Measurements from ENCODE around the gene ACACB.
A peak's percentile ranks its signal among the peaks of the same experiment; 100 is the strongest.

Gene ACACB

DNA sequence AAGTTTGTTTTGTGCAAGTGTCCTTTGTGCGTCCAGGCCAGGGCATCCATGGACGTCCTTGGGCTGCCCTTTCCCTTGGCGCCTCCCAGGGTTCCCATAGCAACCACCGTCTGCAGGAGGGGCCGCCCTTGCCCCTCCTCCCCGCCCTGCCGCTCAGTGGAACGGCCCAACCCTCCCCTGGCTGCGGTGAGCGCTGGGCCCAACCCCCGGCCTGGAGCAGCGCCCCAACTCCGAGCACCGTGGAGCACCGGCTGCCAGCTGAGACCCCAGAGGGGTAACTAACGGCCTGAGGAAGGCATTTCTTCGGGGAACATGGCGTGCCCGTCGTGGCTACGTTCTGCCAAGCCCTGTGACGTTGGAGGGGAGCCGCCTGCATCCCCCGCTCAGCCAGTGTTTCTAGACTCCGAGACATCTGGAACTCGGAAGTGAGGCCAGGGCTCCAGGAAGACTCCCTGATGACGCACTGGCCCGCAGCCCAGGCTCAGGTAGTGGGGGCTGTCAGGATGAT lies 5.3 kb upstream of the ACACB start:
- DNase-seq (ENCODE audit: low spot score), result peak; percentile 90

DNA sequence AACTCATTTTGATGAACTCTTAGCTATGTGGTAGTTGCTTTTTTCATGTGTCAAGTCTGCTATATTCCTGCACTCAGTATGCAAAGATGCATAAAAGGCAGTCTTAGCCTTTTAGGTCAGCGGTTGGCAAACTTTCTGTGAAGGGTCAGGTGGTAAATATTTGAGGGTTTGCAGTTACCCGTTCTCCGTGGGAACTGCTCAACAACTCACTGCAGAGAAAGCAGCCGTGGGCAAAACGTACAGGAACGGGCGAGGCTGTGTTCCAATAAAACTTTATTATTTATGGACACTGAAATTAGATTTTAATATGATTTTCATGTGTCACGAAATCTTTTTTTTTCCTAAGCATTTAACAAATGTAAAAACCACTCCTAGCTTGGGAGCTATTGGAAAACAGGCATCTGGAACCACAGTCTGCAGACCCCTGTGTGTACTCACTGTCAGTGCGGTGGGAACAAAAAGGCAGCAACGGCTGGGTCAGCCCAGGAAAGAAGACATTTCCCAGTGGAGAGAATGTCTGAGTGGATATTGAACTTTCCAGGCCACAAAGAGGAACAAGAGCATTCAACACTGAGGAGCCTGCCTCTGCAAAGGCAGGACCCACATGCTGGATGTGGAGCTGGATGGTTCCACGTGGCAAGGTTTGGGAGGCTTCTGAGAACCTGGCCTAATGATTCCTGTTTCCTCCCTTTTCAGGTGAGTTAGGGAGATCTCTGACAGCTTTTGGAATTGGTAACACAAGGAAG lies 3.5 kb upstream of the ACACB start:
- no peak for DNase-seq (ENCODE audit: low spot score)

DNA sequence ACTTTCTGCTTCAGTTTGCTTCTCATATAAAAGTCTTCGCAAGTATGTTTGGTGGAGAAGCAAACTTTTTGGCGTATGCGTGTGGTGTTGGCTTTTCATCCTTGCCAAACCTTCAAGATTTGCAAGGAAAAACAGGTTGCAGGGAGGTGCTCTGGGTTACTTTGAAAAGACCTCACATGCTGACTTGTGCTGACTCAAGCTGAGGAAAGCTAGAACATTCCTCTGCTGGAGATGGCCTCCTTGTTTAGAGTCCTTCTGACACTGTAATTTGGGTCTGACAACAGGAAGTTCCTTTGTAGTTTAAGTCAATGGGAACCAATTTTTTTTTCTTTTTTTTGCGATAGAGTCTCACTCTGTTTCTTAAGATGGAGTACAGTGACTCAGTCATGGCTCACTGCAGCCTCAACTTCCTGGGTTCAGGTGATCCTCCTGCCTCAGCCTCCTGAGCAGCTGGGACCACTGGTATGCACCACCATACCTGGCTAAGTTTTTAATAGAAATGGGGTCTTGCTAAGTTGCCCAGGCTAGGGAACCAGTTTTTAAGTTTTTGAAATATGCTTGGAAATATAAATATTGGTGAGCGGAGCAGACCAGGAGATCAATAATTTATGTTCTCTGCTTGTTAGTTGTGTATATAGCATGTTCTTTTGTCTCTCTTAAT lies 2.6 kb upstream of the ACACB start:
- no peak for DNase-seq (ENCODE audit: low spot score)

DNA sequence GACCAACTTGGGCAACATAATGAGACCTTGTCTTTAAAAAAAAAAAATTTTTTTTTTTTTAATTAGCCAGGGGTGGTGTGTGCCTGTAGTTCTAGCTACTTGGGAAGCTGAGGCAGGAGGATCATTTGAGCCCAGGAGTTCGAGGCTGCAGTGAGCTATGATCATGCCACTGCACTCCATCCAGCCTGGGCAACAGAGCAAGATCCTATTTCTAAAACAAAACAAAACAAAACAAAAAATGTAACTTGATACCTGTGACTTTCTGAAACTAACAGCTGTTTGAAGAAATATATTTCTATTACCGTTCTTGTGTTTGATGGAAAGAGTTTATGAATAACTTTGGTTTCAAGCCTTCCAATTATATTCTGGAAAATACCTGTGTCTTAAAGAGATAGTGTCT lies 1.7 kb upstream of the ACACB start:
- DNase-seq (ENCODE audit: low spot score), result no peak

DNA sequence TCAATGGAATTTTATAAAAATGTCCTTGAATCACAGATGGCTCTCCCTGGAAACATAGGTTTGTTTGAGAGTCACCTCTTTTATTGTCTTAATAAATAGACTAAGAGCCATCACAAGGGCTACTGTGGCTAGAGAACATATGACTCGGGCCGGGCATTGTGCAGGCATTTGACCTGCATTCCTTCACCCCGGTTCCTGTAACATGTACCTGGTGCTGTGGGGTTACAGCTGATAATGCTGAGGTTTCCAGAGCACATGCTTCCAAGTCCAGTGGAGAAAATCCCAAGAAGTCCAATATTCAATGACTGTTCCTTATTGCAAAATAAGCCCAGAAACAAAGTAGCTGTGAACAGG lies 1.0 kb upstream of the ACACB start:
- DNase-seq (ENCODE audit: low spot score), result no peak

DNA sequence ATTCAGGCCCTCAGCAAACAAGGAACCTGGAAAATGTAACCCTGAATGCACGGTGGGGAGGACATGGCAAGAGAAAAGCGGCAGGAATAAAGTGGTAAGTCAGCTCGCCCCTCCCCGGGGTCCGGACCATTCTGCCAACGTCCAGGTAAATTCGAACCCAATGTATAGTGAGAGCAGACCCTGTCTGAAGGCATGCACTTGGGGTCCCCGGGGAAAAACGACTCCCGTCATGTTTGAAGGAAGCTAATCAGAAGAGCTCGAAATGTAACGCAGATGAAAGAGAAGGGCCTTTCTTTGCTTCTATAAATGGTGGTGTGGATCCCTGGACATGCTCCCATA lies 193 bp downstream of the ACACB start:
- DNase-seq (ENCODE audit: low spot score), result no peak

DNA sequence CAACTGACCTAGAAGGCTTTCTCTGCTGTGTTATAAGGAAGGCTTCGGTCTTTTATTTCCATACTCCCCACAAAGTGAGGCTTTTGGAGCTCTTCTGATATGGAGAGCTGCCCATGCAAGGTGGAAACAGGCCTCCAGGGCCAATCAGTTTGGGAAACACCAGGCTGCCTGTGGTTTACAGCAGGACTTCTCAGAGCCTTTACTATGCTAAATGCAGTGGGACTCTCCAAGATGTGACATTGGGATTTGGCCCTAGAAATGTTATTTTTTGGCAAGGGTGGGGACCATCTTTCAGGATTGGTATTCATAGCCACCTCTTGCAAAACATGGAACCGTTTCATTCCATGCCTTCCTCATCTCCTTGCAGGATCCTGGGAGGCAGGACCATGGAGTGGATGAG lies 3.7 kb downstream of the ACACB start:
- DNase-seq (ENCODE audit: low spot score), result no peak

DNA sequence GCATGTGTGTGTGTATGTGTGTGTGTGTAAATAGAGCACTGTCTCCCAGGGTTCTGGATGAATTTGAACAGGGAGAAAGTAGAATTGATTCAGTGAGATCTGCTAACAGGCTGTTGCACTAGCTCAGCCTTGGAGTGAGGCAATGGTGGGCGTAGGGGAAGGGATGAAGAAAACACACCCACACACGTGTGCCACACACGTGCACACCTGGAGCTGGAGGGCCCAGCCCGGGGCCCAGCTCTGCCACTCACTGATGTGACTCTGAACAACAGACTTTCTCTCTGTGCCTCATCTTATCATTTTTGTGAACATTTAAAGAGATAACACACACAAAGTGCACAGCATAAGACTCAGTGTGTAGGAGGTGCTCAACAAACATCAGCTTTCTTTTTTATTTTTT lies 4.2 kb downstream of the ACACB start:
- no peak for DNase-seq (ENCODE audit: low spot score)

DNA sequence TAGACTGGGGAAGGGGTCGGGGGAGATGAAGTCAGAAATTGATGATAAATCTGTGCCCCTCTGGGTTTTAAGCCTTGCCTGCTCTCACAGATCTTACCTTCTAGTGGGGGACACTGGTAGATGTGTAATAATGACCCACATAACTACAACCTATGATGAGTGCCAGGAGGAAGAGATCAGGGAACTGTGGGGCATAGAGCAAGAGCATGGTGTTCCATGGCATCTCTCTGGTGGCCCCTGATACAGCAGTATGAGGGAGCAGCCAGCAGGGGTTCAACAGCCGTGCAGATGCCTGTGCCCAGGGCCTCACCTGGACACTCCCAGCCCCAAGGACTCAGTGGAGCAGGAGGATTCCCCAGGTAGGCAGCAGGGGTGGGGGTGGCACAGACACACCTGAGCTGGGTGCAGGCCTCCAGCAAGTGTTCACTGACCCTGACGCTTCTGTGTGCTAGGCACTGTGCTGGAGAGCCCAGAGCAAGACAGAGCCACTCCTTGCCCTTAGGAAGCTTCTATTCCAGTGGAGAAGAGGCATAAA lies 5.0 kb downstream of the ACACB start:
- DNase-seq (ENCODE audit: low spot score), result no peak

DNA sequence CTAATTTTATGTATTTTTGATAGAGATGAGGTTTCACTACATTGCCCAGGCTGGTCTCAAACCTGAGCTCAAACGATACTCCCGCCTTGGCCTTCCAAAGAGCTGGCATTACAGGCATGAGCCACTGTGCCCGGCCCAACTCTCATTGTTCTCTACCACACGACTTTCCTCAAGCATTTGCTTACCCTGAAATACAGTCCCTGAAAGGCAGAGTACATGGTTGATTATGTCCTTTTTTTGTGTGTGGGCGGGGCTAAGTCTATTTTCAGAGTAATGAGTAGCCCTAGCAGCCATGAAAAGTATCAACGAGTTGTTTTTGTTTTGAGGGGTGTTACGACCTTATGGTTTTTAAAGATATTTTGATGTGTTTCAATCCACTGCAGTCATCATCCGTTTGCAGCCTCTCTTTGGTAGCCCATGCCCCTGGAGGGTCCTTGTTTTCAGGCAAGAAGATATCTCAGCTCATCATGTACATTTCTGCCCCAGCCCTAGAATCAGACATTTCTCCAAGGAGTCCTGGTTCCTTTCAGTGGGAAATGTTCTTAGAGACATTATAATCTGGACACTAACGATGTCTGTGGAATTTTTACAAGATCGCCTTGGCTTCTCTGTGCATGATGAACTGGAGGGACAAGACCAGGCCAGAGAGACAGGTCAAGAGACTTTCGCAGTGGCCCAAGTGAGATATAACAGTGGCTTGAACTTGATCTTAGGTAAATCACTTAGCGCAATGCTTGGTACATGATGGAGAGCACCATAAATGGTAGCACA lies 8.7 kb downstream of the ACACB start:
- DNase-seq (ENCODE audit: low spot score), result no peak

DNA sequence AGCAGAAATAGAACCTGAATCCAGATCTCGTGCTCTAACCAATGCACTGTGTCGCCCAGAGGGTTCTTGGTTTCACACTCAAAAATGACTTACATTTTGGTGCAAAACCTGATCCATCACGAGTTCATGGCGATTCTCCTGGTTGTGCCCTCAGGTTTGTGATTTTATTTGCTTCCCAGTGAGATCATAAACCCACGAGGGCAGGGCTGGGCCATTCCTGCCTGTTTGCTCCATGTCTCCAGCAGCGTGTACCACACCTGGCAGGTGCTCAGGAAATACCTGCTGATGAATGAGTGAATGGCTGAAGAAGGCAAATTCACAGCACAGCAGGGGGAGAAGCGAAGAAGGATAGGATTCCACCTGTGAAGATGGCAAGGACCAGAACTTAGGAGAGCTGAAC lies 9.4 kb downstream of the ACACB start:
- no peak for DNase-seq (ENCODE audit: low spot score)

DNA sequence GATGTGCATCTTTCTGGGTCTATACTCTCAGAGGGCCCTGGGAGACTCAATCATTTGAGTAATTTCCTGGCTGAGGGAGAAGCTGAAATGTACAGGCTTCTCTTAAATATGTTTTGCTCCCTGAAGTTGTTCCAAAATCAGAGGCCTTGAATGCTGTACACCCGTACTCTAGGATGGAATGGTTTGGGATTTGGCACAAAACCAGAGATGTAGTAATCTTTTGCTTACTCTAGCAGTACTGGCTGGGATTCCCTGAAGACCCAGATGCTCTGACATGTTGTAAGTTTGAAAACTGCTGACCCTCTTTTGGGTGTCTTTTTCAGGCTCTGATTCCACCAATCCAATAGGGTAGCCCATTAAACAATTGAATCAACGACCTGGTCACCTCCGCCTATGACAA lies 10.4 kb downstream of the ACACB start:
- no peak for DNase-seq (ENCODE audit: low spot score)

DNA sequence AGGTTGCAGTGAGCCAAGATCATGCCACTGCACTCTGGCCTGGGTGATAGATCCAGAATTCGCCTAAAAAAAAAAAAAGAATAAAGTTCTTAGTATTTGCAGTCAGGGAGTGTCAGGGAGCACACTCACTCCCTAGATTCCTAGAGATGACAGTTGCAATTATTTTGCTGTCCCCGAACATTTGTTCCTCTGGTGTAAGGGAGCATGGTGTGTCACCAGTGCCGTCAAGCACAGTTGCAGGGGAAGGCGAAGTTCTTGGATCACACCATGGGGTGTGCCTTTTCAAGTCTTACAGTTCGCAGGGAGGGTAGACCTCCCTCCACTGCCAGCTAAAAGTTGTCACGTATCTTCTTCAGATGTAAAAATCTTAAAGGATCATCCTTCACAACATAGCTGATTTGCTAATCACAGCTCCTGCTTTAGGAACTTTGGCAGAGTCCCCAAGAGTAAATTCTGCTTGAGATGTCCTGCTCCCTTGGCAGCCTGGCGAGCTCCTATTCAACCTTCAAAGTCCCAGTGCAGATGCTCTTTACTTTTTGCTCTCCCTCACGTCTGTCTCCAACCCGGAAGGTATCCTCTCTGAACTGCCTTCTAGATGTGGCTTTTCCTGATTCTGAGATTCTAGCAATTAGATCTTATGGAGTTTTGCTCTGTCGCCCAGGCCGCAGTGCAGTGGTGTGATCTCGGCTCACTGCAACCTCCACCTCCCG lies 11.3 kb downstream of the ACACB start:
- DNase-seq (ENCODE audit: low spot score), result no peak

DNA sequence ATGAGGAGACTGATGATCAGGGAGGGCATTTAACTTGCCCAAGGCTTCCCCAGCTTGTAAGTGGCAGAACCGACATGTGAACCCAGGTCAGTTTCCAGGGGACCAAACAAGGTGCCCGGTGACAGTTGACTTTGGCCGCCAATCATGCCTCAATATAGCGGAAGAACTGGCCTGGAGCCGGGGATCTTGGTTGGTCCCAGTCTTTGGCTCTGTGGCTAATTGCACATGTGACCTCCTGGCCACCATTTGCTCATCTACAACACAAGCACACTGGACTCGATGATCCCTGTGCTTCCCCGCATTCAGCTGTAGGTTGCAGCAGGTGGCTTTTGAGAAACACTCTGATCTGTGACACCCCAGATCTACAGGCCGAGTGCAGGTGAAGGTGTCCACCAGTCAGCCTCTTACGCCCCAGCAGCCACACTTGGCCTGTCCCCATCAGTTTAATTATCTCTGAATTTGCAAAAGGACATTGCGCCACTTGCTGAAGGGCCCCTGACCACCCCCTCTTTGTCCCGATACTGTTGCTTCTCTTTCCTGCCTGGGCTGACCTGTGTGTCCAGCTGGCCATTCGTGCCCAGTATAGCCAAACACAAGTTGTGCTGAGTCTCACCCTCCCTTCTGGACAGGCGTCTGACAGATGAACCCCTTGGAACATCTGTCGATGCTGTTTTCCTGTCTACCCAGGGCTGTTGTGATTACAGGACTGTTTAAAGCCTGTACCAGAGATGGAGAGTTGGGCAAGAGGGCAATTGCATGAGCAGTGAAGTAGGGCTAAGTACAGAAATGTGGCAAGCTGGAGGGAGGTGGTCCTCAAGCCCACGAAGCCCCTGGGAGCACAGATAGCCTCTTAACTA lies 14.1 kb downstream of the ACACB start:
- DNase-seq (ENCODE audit: low spot score), result no peak

DNA sequence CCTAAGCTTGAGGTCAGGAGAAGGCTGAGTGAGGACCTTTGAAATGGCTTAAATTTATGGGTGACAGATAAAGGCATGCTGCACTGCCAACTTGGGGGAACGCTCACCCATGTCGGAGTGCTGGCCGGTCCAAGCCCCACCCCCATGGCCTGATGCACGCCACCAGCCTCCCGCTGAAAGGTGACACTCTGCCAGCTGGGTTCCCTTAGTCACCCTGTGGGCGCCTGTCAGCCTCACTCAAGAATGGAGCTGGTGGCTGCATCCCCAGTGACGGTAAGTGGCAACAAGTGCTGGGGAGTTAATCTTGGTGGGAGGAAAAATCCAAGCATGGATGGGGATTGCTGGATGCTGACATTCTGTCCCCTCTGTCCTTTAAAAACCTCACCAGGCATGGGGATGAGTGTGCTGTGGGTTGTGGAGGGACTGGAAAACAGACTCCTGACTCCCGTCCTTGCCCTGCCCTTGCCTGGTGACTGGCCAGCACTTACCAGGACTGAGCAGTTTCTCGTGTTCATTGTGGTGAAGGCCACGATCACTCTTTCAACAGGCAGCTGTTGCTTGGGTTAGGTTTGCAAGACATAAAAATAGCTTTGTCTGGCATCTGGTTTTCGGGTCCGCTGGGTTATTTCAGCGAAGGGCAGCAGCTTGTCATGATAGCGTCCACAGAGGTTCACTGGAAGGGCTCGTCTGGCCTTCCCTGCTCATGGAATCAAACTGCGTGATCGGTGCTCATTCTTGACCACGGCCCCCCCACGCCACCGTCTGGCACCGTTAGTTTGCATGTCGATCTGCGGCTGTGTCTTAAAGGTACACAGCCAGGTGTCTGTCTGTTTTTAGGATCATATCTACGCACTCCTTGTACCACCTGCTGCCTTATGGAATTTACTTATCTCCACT lies 15.0 kb downstream of the ACACB start:
- DNase-seq (ENCODE audit: low spot score), result no peak

DNA sequence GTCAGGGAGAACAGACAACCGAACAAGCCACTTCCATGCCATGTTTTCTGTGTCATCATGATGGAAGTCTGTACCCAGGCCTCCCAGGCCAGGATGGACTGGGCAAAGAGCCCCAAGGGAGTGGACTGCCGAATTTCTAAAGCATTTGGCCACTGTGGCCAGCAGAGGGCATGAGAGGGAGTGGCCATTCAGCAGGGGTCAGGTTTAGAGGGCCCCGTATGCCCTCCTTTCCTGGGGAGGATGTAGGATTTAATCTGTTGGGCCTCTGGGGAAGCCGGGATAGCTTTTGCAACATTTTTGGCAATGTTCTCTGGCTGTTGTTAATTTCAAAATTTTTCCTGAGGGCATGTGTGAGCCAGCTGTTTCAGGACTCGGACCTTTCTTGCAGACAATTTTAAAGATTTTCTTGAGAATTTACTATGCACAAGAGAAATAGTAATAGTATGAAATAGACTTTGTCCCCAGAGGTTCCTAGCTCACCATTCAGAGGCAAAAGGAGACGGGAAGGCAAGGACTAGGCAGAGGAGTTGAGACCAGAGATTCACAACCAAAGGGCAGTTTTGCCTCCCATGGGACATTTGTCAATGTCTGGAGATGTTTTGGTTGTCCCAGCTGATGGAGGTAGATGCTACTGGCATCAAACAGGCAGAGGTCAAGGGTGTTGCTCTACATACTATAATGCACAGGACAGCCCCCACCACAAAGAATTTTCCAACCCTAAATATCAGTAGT lies 18.0 kb downstream of the ACACB start:
- DNase-seq (ENCODE audit: low spot score), result no peak

DNA sequence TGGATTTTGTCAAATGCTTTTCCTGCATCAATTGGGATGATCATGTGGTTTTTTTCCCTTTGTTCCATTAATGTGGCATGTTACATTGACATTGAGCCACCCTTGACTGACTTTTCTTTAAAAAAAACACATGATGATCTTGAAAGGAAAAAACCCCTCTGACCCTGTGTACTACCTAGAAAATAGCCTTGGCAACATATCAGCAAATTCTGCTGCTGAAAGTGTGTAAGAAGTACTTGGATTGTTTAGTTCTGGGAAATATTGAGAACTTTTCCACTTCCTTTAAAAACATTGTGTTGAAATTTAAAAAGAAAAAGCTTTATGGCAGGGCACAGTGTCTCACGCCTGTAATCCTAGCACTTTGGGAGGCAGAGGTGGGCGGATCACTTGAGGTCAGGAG lies 20.7 kb downstream of the ACACB start:
- no peak for DNase-seq (ENCODE audit: low spot score)

DNA sequence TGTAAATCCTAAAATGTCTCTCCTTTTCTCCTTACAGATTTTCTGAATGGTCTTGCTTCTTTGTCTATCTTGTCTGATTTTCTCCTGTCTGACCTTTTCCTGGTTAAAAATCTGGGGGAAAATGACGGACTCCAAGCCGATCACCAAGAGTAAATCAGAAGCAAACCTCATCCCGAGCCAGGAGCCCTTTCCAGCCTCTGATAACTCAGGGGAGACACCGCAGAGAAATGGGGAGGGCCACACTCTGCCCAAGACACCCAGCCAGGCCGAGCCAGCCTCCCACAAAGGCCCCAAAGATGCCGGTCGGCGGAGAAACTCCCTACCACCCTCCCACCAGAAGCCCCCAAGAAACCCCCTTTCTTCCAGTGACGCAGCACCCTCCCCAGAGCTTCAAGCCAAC lies 23.0 kb downstream of the ACACB start:
- DNase-seq (ENCODE audit: low spot score), result no peak

DNA sequence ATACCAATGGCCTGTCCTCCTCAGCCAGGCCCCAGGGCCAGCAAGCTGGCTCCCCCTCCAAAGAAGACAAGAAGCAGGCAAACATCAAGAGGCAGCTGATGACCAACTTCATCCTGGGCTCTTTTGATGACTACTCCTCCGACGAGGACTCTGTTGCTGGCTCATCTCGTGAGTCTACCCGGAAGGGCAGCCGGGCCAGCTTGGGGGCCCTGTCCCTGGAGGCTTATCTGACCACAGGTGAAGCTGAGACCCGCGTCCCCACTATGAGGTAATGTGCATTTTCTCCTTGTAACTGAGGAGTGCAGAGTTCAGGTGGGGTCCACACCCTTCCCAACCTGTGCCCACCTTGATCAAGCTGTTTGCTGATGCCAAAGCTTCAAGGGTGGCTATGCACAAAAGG lies 23.4 kb downstream of the ACACB start:
- no peak for DNase-seq (ENCODE audit: low spot score)

DNA sequence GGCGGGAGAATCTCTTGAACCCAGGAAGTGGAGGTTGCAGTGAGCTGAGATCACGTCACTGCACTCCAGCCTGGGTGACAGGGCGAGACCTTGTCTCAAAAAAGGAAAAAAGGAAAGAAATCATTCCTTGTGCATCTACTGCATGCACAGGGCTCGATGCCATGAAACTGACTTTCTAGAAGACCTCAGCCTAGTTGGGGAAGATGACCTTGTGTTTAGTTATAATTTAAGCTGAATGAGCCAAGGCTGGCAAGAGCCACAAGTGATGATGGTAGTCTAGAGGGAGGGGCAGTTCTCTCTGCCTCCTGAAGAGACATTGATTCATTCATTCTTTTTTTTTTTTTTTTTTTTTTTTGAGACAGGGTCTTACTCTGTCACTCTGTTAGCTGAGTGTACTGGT lies 24.2 kb downstream of the ACACB start:
- DNase-seq (ENCODE audit: low spot score), result no peak
